GM19193 (cell line): ENCODE results near the gene ATOH7.

ENCODE experiments used
- POLR2A ChIP-seq: IDR thresholded peaks from 4 replicates; pipeline ENCODE4 v1.6.1; 2011; ENCODE audit not compliant: insufficient read depth, insufficient read length; ENCODE audit errors: extremely low read depth

ATOH7 gene

GRCh38 chr10:68238371-68238770 is 6.5 kb upstream of the ATOH7 start:
- TF ChIP-seq POLR2A: no peak

GRCh38 chr10:68237173-68237572 is 5.3 kb upstream of the ATOH7 start:
- TF ChIP-seq POLR2A: no peak

DNA sequence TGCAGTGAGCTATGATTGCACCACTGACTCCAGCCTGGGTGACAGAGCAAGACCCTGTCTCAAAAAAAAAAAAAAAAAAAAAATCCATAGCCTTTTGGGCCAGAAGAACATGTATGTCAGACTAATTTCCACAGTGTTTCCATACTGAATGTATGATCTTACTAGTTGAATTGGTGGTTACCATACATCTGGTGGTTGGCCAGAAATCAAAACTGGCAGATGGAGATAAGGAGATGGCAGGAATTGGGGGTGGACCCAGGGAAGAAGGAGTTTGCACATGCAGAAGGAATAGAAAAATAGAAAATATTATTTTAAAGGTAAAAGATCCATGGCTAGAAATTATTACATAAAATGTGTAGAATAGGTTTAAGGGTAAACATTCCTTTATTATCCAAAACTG is 3.7 kb upstream of the ATOH7 start:
- no peak for TF ChIP-seq POLR2A

DNA sequence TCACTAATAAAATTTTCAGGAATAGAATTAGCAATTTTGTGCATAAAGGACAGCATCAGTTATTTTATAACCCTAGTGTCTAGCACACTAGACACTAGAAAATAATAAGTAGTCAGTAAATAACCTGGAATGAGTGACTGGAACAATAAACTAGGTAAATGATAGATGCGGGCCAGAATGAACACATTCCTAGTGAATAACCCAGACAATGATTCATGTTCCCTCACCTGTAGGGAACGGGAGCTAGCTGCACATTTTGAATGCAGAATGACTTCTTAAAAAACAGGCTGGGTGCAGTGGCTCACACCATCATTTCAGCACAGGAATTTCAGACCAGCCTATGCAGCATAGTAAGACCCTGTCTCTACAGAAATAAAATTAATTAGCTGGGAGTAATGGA is 3.2 kb upstream of the ATOH7 start:
- TF ChIP-seq POLR2A: no peak

DNA sequence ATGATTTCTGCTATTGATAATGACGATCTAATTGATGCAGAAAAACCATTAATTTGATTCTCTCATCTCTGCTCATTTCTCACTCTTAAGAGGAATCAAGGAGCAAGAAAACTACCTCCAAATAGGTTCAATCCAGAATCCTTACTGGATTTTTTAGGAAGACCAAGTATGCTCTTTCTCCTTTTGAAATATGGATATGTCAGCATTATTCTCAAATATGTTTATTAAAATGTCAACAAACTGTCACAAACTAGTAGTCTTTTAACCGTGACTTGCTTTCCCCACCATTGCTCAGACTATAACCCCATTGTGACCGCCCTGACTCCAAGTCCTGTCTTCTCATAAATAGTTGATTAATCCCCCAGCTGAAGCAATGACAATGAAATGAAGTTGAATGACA is 1.1 kb upstream of the ATOH7 start:
- no peak for TF ChIP-seq POLR2A

GRCh38 chr10:68231106-68231816 is 652 bp downstream of the ATOH7 start:
- no peak for TF ChIP-seq POLR2A

DNA sequence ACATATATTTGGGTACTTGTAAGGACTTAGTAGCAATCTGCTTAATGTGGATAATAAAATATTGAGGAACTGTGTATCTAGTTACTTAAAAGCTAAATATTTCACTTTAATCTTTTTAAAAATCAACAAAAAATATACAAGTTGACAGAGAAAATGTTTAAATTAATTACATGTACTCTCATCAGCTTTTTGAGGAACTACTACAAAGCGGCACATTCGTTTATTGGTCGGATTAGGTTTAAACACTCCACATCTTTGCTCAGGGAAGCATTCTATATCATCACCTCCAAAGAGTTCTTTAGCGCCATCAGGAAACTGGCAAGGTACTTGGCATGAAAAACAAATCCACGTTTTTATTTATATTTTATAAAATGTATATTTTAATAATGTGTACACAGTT is 1.6 kb downstream of the ATOH7 start:
- no peak for TF ChIP-seq POLR2A

DNA sequence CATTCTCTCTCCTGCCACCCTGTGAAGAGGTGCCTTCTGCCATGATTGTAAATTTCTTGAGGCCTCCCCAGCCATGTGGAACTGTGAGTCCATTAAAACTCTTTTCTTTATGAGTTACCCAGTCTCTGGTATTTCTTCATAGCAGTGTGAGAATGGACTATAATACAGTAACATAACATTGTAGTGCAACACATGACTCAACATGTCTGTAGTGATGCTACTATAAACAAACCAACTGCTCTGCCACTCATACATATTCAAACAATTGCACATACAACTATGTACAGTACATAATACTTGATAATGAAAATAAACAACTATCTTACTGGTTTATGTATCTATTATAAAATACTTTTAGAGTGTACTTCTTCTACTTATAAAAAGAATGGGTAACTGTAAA is 7.1 kb downstream of the ATOH7 start:
- TF ChIP-seq POLR2A: no peak

DNA sequence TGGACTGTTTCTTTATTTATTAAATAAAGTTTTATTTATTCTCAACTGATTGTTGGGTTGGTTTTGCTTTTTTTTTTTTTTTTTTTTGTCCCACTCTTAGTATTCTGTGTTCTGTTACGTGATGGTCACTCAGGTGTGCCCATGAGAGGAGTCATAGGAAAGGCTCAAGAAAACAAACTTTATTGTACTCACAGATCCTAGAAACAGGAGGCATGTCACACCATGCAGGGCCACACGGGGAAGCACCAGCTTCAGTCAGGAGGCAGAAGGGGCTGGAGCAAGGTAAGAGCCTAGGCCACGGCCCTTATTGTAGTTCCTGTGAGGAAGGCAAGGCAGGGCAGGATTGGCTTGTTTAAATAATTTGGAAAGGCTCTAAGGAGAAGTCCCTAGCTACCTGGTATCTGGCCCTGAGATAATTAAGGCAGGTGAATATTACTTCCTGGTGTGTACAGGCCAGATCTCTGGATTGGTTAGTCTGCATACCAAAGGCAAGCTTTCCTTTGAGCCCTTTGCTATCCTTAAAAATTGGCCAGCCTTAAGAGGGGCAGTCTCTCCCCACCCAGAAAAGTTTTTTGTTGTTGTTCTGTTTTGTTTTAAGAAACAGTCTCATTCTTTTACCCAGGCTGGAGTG is 8.3 kb downstream of the ATOH7 start:
- TF ChIP-seq POLR2A: no peak

DNA sequence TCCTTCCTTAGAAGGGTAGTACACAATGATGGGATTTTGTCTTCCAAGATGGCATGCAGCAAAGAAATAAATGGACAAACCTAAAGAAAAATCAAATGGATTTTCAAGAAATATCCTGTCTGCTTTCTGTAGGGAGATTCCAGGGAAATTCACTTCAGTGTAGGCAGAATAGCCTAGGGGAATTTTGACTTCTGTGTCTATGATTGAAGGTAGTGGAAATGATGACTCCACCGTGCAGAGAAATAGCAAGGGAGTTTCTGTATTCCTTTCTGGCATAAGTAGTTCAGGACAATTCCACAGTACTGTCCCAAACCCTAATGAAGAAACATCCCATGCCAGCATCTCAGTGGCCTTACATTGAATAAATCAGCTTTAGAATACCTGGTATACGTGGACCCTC is 9.5 kb downstream of the ATOH7 start:
- TF ChIP-seq POLR2A: no peak

- TF ChIP-seq POLR2A: no peak
Observed at GRCh38 chr10:68221196-68221595, 10.7 kb downstream of the ATOH7 start.

DNA sequence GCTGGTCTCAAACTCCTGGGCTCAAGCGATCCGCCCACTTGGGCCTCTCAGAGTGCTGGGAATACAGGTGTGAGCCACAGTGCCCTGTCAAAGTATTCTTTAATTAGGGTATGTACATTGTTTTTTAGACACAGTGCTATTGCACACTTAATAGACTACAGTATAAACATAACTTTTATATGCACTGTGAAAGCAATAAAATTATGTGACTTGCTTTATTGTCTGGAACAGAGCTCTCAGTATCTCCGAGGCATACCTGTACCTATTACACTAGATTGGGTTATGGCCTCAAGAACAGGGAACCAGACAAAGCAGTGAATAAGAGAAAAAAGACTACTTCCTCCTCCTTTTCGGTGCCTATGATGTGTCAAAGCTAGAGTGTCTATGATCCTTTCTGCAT is 13.1 kb downstream of the ATOH7 start:
- TF ChIP-seq POLR2A: no peak

DNA sequence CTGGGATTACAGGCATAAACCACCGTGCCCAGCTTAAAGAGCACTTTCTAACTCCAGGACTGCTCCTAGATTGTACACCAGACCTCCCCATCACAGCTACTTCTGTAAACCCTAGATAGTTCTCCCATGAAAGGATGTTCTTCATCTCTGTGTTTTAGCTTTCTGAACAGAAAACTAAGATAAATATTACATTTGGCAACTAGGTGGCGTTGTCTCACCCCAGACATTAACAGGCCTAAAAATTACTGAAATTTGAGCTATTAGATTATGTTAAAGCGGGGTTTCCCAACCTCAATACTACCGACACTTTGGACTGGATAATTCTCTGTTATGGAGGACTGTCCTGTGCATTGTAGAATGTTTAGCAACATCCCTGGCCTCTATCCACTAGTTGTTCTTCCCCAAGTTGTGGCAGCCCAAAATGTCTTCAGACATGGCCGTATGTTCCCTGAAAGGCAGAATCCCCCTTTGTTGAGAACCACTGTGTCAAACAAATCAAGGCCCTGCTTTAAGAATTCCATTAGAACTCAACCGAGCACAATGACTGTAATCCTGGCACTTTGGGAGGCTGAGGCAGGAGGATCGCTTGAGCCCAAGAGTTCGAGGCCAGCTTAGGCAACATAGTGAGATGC is 19.1 kb downstream of the ATOH7 start:
- no peak for TF ChIP-seq POLR2A

GRCh38 chr10:68211669-68212068 is 20.2 kb downstream of the ATOH7 start:
- no peak for TF ChIP-seq POLR2A

- no peak for TF ChIP-seq POLR2A
Observed at GRCh38 chr10:68208424-68209042, 23.4 kb downstream of the ATOH7 start.

GRCh38 chr10:68202960-68203353 is 29.0 kb downstream of the ATOH7 start:
- no peak for TF ChIP-seq POLR2A
